ENCODE data around the gene ITCH.

- TF ChIP-seq ARNT (IDR thresholded peaks at IDR 0.05), result no peak
- TF ChIP-seq FOXM1 (IDR thresholded peaks at IDR 0.05; ENCODE audit: borderline replicate concordance), result no peak
- TF ChIP-seq SP1 (IDR thresholded peaks at IDR 0.05), result no peak
- no peak for TF ChIP-seq ELF4 (IDR thresholded peaks at IDR 0.05)
- no peak for TF ChIP-seq TARDBP (IDR thresholded peaks at IDR 0.05)
- TF ChIP-seq ZNF384 (IDR thresholded peaks at IDR 0.05), result no peak
- TF ChIP-seq FOXK2 (IDR thresholded peaks at IDR 0.05), result no peak
- TF ChIP-seq CTBP1 (IDR thresholded peaks at IDR 0.05; ENCODE audit: borderline replicate concordance), result no peak
- TF ChIP-seq PKNOX1 (IDR thresholded peaks at IDR 0.05), result no peak
- TF ChIP-seq BHLHE40 (IDR thresholded peaks at IDR 0.05; ENCODE audit: borderline replicate concordance), result no peak
- no peak for TF ChIP-seq L3MBTL2 (conservative IDR thresholded peaks at IDR 0.05)
Observed at GRCh38 chr20:34560614-34561013, 197.5 kb downstream of the ITCH start.
